ENCODE measurements around the gene CBFA2T2.

DNA sequence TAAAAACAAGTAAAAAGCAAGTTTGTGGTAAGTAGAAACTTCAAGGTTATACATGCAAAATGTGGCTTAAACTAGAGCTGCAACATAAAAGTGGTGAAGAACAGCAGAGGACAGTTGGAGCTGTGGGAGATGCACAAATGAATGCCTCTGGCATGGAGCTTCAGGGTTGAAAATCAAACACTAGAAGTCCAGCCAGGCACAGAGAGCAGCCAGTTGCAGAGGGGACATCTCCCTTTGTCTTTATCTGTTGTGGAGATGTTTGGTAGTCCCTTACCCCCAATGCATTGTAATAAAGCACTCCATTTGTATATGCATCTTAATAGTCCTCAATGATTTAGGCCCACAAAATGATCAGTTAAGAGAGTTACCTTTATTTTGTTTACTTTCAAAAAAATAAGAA lies 99.2 kb downstream of the CBFA2T2 start:
- TF ChIP-seq, protein P1, sequence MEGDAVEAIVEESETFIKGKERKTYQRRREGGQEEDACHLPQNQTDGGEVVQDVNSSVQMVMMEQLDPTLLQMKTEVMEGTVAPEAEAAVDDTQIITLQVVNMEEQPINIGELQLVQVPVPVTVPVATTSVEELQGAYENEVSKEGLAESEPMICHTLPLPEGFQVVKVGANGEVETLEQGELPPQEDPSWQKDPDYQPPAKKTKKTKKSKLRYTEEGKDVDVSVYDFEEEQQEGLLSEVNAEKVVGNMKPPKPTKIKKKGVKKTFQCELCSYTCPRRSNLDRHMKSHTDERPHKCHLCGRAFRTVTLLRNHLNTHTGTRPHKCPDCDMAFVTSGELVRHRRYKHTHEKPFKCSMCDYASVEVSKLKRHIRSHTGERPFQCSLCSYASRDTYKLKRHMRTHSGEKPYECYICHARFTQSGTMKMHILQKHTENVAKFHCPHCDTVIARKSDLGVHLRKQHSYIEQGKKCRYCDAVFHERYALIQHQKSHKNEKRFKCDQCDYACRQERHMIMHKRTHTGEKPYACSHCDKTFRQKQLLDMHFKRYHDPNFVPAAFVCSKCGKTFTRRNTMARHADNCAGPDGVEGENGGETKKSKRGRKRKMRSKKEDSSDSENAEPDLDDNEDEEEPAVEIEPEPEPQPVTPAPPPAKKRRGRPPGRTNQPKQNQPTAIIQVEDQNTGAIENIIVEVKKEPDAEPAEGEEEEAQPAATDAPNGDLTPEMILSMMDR (IDR thresholded peaks at IDR 0.05), result no peak
- no peak for TF ChIP-seq EP300 (IDR thresholded peaks at IDR 0.05)

All from tibial nerve (tissue), 4 donors.